Kidney (tissue), 14 donors: ENCODE results near the gene SREK1IP1. TPM values are rescaled to one million over a fixed set of nuclear protein-coding genes. Genes with fewer than 3 reads are reported as not detected.
A peak's percentile ranks its signal among the peaks of the same experiment; 100 is the strongest.

Source experiments
- DNase-seq, 5 donors: peaks; one replicate each; pipeline ENCODE4 v3.0.0-alpha.2; 2013 to 2020
- FAIRE-seq: peaks from 2 replicates; lab custom pipeline; 2012; peaks lifted over from hg19 to GRCh38; lab: Jason Lieb, UNC
- H3K27ac ChIP-seq, 2 donors: one replicate each; pipeline ENCODE4 v1.7.0; 2013; ENCODE audit warnings: low read depth in 2 of 2, low read length in 2 of 2, inconsistent platforms in 1 of 2
- H3K27me3 ChIP-seq: one replicate; pipeline ENCODE4 v1.7.1; 2013; ENCODE audit warnings: low read length, inconsistent platforms; ENCODE audit not compliant: control insufficient read depth, insufficient read depth
- H3K36me3 ChIP-seq, 3 donors: one replicate each; pipeline versions ENCODE4 v1.7.0 to v1.7.1; 2013; ENCODE audit warnings: low read length in 3 of 3, control low read depth in 1 of 3, inconsistent platforms in 1 of 3; ENCODE audit not compliant: insufficient read depth in 3 of 3, control insufficient read depth in 2 of 3
- H3K4me1 ChIP-seq, 3 donors: one replicate each; pipeline versions ENCODE4 v1.7.0 to v1.7.1; 2013; ENCODE audit warnings: low read length in 3 of 3, inconsistent platforms in 1 of 3, low read depth in 1 of 3; ENCODE audit not compliant: control insufficient read depth in 2 of 3, insufficient read depth in 2 of 3
- H3K4me3 ChIP-seq, 3 donors: one replicate each; pipeline versions ENCODE4 v1.7.0 to v1.8.1; 2013; ENCODE audit warnings: low read length in 3 of 3, control low read depth in 1 of 3, inconsistent platforms in 1 of 3
- H3K9ac ChIP-seq, 3 donors: one replicate each; pipeline versions ENCODE4 v1.7.0 to v1.7.1; 2013; ENCODE audit warnings: low read length in 3 of 3, control low read depth in 1 of 3, inconsistent platforms in 1 of 3
- H3K9me3 ChIP-seq, 3 donors: one replicate each; pipeline versions ENCODE4 v1.7.0 to v1.7.1; 2013; ENCODE audit warnings: low read length in 3 of 3, control low read depth in 1 of 3, inconsistent platforms in 1 of 3; ENCODE audit not compliant: control insufficient read depth in 2 of 3, insufficient read depth in 1 of 3
- intact Hi-C: fragments of 100-400 bp; cut with DNase I; formaldehyde crosslinking; loops from one replicate; pipeline ENCODE4 v1.11.1; 2022
- polyA plus RNA-seq: library from polyadenylated mRNA; stranded (reverse); fragments of 350-450 nt; fragmentation: Illumina TruSeq; extraction: RNeasy Lipid Tissue Mini Kit (QIAGEN cat#74804); gene quantifications from one replicate; pipeline ENCODE4 v1.2.3, GENCODE V29; 2014; ENCODE audit warnings: low read depth, low replicate concordance; ENCODE audit not compliant: insufficient read depth
- total RNA-seq: library from RNA; stranded (reverse); fragmentation: NEBNext Ultra II Directional; extraction: Animal tissue kit (Norgen Biotek cat#: 25700); gene quantifications from one replicate; pipeline ENCODE4 v1.2.1, GENCODE V29; 2021
- TF ChIP-seq, protein P1 (sequence below): IDR thresholded peaks from 3 replicates; pipeline ENCODE4 v1.5.1; 2012; ENCODE audit warnings: mild to moderate bottlenecking, moderate library complexity, borderline replicate concordance; ENCODE audit not compliant: insufficient read depth; ENCODE audit errors: extremely low read depth
- donor health status: control.
- donor health status: control.
- donor health status: control.
- donor health status: control.
- donor health status: control.
- donor health status: DM: yes; HTN: yes; CAD: no.
- donor health status: Normal renal cell carcinoma (clear cell type).

The SREK1IP1 gene
- total and polyA plus RNA-seq, 2 donors from 2014 or later = 16.8 to 21.8 TPM

DNA sequence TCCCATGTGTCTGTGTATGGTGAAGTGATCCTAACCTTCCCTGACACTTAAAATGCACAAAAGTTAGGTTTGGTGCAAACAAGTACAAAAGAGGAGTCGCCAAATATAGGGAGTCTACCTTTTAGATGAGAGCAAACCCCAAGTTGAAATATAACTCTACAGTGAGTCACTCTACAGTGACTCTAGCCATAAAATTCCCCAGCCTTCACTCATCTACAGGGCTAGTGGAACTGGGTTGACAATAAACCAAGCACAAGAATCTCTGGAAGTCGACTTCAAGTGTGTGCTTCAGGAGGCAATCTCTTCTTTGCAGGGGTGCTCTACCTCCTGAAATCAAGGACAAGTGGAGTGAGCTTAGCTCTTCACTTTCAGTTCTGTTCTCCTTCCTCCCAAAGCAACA is 74.9 kb downstream of the SREK1IP1 start:
- FAIRE-seq = no peak
- no peak overlapping the region for H3K4me3 ChIP-seq
- TF ChIP-seq, protein P1, sequence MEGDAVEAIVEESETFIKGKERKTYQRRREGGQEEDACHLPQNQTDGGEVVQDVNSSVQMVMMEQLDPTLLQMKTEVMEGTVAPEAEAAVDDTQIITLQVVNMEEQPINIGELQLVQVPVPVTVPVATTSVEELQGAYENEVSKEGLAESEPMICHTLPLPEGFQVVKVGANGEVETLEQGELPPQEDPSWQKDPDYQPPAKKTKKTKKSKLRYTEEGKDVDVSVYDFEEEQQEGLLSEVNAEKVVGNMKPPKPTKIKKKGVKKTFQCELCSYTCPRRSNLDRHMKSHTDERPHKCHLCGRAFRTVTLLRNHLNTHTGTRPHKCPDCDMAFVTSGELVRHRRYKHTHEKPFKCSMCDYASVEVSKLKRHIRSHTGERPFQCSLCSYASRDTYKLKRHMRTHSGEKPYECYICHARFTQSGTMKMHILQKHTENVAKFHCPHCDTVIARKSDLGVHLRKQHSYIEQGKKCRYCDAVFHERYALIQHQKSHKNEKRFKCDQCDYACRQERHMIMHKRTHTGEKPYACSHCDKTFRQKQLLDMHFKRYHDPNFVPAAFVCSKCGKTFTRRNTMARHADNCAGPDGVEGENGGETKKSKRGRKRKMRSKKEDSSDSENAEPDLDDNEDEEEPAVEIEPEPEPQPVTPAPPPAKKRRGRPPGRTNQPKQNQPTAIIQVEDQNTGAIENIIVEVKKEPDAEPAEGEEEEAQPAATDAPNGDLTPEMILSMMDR = no peak

DNA sequence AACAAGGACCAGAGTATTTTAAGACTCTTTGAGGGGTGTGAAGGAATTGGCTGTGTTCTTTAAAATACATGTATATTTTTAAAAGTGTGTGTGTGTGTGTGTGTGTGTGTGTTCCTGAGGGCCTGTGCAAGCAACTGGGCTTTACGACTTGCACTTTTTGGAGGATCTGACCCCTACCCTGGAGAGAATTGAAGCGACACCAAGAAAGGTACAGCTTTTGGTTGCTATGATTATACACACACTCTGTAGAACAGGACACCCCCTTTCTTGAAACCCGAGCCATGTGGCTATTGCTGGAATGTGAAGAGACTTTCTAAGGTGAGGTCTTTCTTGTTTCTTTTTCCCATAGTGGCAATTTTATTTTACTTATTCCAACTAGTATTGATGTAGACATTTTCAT is 77.2 kb downstream of the SREK1IP1 start:
- FAIRE-seq (no peak), DNase-seq (peak in 3 of 5 donors; percentile 34 to 51 (median 41))
- TF ChIP-seq, protein P1 = no peak
- no peak overlapping the region for H3K27ac ChIP-seq
- no peak overlapping the region for H3K4me3 ChIP-seq
- H3K9ac ChIP-seq = no peak overlapping the region
- no peaks in the 10 kb centered on the region for H3K36me3 ChIP-seq
- peaks cover 0 to 3% (median 0%) of the 10 kb centered on the region in 3 donors for H3K4me1 ChIP-seq
- intact Hi-C loops = no loop called here
- H3K27me3 ChIP-seq = peaks cover 8% of the 10 kb centered on the region
- no peaks in the 10 kb centered on the region for H3K9me3 ChIP-seq

More for the DNA sequence above, 74.9 kb downstream of the SREK1IP1 start:
- no peaks in the 10 kb centered on the region for H3K9me3 ChIP-seq
- H3K27me3 ChIP-seq = peaks cover 8% of the 10 kb centered on the region
- peaks cover 0 to 3% (median 0%) of the 10 kb centered on the region in 3 donors for H3K4me1 ChIP-seq
- H3K9ac ChIP-seq = no peak overlapping the region
- no peaks in the 10 kb centered on the region for H3K36me3 ChIP-seq
- H3K27ac ChIP-seq = no peak overlapping the region
- intact Hi-C loops = no loop called here
- no peak for DNase-seq

DNA sequence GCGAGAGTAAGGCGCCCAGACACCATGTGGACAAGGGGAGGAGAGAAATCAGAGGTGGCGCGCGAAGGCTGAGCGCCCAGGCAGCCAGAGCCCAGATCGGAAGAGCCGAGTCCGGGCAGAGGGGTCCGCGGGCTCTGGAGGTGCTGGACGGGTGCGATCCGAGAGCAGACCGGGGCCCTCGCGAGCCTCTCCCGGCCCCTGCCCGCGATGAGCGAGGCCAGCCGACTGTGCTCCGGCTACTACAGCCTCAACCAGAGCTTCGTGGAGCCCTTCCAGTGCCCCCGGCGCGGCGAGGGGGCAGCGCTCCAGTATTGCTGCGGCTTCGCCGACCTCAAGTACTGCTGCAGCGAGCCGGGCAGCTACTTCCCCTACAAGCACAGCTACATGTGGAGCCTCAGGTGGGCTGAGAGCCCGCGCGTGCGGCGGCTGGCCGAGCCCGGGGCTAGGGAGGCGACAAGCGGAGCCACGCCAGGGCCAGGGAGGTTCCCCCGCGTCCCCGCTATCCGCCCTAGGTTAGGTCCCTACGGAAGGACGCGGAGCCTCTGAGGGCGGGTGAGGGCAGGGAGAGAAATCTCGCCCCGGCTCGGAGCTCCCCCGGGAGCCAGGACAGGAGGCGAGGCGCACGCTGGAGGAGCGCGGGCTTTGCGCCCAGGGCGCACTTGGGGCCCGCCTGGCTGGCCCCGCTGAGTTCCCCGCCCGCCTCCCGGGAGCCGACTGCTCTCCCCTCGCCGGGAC is 77.9 kb downstream of the SREK1IP1 start, which contains the start of gene SHISAL2B:
Gene SHISAL2B, plus strand, starts transcription at position 87 of the 735 bp plus-strand sequence. Its CDS starts 121 bp downstream, at position 208.
- no peak within 1 kb of the TSS for H3K4me3 ChIP-seq
- DNase-seq = peak in 4 of 5 donors; percentile 55 to 66 (median 62)
- intact Hi-C loops = no loop called here
- H3K27me3 ChIP-seq = peaks cover 8% of the 10 kb centered on the region
- TF ChIP-seq, protein P1 = no peak
- H3K9me3 ChIP-seq = no peaks in the 10 kb centered on the region
- H3K27ac ChIP-seq = no peak within 1 kb of the TSS
- no peak within 1 kb of the TSS for H3K9ac ChIP-seq
- no peaks in the 10 kb centered on the region for H3K36me3 ChIP-seq
- peaks cover 0 to 3% (median 0%) of the 10 kb centered on the region in 3 donors for H3K4me1 ChIP-seq
- FAIRE-seq = no peak
